ENCODE data around the gene CCDC192. TPM values are rescaled to one million over a fixed set of nuclear protein-coding genes. Genes with fewer than 3 reads are reported as not detected.

CCDC192 gene
- total RNA-seq, 1 donor from 2014 or later = not detected

- Histone ChIP-seq H3K4me2 (ENCODE audit: low read length) (no peak overlapping the region), H3K9me3 (ENCODE audit: insufficient read depth, low read depth, low read length) (no peaks in the 10 kb centered on the region), H2AFZ (ENCODE audit: low read depth, low read length) (no peak overlapping the region), H3K9ac (ENCODE audit: low read length) (no peak overlapping the region), H3K4me3 (ENCODE audit: insufficient read depth, low read depth, low read length) (no peak overlapping the region), H3K27me3 (ENCODE audit: insufficient read depth, low read length) (no peaks in the 10 kb centered on the region), H3K79me2 (ENCODE audit: insufficient read depth, low read length) (no peaks in the 10 kb centered on the region), H3K4me1 (ENCODE audit: insufficient read depth, low read length) (no peaks in the 10 kb centered on the region), H3K27ac (ENCODE audit: low read depth, low read length) (no peak overlapping the region), H4K20me1 (ENCODE audit: insufficient read depth, low read length) (no peaks in the 10 kb centered on the region), H3K36me3 (ENCODE audit: insufficient read depth, low read length) (no peaks in the 10 kb centered on the region)
- Mint-ChIP-seq H3K27ac (ENCODE audit: unreplicated experiment) (no peak overlapping the region), H3K9me3 (ENCODE audit: unreplicated experiment) (no peaks in the 10 kb centered on the region), H3K36me3 (ENCODE audit: low read depth, unreplicated experiment) (no peaks in the 10 kb centered on the region), H3K27me3 (ENCODE audit: low read depth, unreplicated experiment) (no peaks in the 10 kb centered on the region), H3K4me1 (ENCODE audit: low read depth, unreplicated experiment) (peaks cover 6% of the 10 kb centered on the region), H3K4me3 (ENCODE audit: unreplicated experiment) (no peak overlapping the region)
- no peak for DNase-seq (ENCODE audit: low read depth)
- no peak for TF ChIP-seq EZH2 (IDR thresholded peaks at IDR 0.05; ENCODE audit: insufficient read depth, low read length)
- TF ChIP-seq CTCF (IDR thresholded peaks at IDR 0.05; ENCODE audit: insufficient read depth, low read depth, low read length) = no peak
- no peak for FAIRE-seq
Measured at GRCh38 chr5:127920936-127921335, 217.7 kb downstream of the CCDC192 start.

GRCh38 chr5:127922603-127923002 is 219.4 kb downstream of the CCDC192 start:
- no peak for FAIRE-seq
- no peaks in the 10 kb centered on the region for H3K27me3 ChIP-seq (ENCODE audit: insufficient read depth, low read length)

More at GRCh38 chr5:127922603-127923002, 219.4 kb downstream of the CCDC192 start:
- H3K36me3 Mint-ChIP-seq (ENCODE audit: low read depth, unreplicated experiment) = no peaks in the 10 kb centered on the region
- Histone ChIP-seq H3K79me2 (ENCODE audit: insufficient read depth, low read length) (no peaks in the 10 kb centered on the region), H3K9ac (ENCODE audit: low read length) (no peak overlapping the region), H3K4me3 (ENCODE audit: insufficient read depth, low read depth, low read length) (no peak overlapping the region), H4K20me1 (ENCODE audit: insufficient read depth, low read length) (no peaks in the 10 kb centered on the region), H3K9me3 (ENCODE audit: insufficient read depth, low read depth, low read length) (no peaks in the 10 kb centered on the region), H3K36me3 (ENCODE audit: insufficient read depth, low read length) (no peaks in the 10 kb centered on the region), H3K27ac (ENCODE audit: low read depth, low read length) (no peak overlapping the region), H2AFZ (ENCODE audit: low read depth, low read length) (no peak overlapping the region), H3K4me2 (ENCODE audit: low read length) (no peak overlapping the region), H3K4me1 (ENCODE audit: insufficient read depth, low read length) (no peaks in the 10 kb centered on the region)
- H3K4me1 Mint-ChIP-seq (ENCODE audit: low read depth, unreplicated experiment) = no peaks in the 10 kb centered on the region
- H3K27ac Mint-ChIP-seq (ENCODE audit: unreplicated experiment) = no peak overlapping the region
- no peak overlapping the region for H3K4me3 Mint-ChIP-seq (ENCODE audit: unreplicated experiment)
- H3K27me3 Mint-ChIP-seq (ENCODE audit: low read depth, unreplicated experiment) = no peaks in the 10 kb centered on the region
- no peak for DNase-seq (ENCODE audit: low read depth)
- TF ChIP-seq CTCF (IDR thresholded peaks at IDR 0.05; ENCODE audit: insufficient read depth, low read depth, low read length) (no peak), EZH2 (IDR thresholded peaks at IDR 0.05; ENCODE audit: insufficient read depth, low read length) (no peak)
- H3K9me3 Mint-ChIP-seq (ENCODE audit: unreplicated experiment) = no peaks in the 10 kb centered on the region

Data from astrocyte (in vitro differentiated cells and primary cell).